Activated CD8-positive, alpha-beta memory T cell treated with anti-CD3 and anti-CD28 coated beads, Interleukin-2, amount 50 U/mL, for 1 hour (primary cell): ENCODE measurements around the gene OR52E8.
A peak's percentile ranks its signal among the peaks of the same experiment; 100 is the strongest.

Source experiments
- DNase-seq: peaks from one replicate; pipeline ENCODE4 v3.0.0-alpha.2; 2020; ENCODE audit errors: extremely low read depth

Gene OR52E8

DNA sequence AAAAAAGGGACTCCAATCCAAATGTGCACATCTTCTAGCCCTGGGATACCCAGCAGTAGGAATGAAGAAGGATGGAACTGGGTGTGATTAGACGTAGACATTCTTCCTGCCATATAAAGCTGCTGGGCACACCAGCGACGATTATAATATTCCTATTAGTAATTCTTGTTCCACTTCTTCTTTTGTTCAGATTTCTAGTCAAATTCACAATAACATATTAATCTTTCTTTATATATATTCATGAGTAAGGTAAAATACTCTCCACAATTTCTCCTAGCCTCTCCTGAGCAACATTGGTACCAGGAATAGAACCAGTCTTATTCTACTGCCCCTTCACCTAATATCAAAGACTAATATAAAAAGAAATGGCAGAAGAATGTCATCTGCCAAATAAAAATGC lies at the start of gene OR52E8:
OR52E8 (minus strand) TSS at position 101 of the 400 bp plus-strand sequence; CDS start at position 101, 0 bp downstream.
- DNase-seq = no peak

DNA sequence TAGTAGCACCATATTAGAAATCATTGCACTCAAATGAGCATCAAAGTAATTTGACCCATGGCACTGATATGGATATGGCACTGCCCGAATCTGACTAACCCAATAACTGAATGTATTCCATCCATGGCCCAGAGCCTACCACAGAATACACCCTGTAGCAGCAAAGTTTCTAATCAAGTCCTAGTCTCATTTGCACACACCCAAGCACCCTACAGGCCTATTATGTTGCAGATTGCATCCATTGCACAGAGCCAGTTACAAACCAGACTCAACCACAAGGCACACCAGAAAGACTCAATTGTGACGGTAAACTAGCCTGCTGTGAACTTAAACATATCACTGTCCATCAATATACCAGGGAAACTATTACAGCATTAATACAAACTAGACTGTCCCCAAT lies 42.0 kb upstream of the OR52E8 start:
- no peak for DNase-seq

DNA sequence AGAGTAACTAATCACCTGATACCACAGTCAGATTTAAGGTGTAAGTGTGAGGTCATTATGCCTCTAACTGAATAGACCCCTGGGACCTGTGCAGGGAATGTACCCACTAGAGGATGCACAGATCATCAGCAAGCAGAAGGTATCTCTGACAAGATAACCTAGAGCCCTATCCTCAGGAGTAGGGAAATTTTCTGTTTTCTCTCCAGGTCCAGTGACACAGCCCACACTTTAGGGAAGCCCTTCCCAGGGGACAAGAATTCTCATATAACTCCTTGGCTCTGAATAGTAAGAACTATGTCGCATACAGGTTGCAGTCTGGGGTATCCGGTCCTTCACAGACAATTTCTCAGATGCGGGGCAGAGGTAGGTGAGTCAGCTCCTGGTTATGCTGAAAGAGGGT lies 35.4 kb upstream of the OR52E8 start, which contains the start of gene OR52E5:
OR52E5 (plus strand) TSS at position 301 of the 400 bp plus-strand sequence. CDS start 7,569 bp downstream, outside the sequence.
- no peak for DNase-seq

DNA sequence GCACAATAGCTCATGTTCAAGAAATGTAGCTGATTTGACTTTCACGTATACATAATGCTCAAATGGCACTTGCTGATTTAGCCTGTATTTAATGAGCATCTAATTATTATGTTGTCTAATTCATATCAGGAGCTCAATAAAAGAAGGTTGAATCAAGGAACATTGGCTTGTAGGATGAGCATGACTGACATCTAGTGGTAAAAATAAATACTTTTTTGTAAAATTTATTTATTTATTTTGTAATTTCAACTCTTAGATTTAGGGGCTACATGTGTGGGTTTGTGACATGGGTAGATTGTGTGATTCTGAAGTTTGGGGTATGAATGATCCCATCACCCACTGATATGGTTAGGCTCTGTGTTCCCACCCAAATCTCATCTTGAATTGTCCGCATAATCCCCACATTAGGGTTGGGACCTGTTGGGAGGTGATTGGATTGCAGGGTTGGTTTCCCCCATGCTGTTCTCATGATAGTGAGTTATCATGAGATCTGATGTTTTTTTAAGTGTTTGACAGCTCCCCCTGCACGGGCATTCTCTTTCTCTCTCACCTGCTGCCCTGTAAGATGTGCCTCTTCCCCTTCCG lies 33.8 kb upstream of the OR52E8 start:
- no peak for DNase-seq

DNA sequence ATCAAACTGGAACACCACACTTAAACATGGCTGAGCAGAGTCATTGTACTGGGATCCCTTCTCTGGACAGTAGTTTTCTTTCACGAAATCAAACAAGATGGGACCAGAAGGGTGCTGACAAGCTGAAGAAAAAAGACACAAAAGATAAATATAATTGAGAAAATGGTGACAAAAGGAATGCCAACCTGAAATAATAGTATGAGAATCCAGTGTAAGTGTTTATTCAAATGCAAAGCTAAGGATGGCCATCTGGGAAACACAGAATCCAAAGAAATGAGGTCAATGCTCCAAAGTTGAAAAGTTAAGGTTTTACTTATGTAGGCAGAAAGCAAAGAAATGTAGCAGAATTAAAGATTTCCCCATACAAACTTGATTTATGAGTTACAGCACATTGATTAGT lies 30.2 kb upstream of the OR52E8 start:
- no peak for DNase-seq

DNA sequence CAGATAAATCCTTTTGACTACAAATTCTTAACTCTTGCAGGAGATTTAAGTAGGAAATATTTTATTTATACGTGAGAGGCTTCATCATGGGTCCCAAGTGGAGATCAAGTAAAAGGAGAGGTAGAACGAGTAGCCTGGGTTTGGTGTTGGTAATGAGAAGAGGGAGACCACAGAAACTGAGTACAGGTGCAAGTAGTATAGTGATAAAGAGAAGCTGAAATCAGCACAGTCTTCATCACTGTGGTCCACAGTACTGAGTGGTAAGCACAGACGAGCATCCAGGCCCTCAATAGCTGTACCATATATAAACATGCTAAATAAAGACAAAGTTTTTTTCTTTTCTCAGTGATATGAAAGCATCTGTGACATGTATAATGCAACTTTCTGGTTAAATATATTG lies 29.7 kb upstream of the OR52E8 start:
- no peak for DNase-seq

DNA sequence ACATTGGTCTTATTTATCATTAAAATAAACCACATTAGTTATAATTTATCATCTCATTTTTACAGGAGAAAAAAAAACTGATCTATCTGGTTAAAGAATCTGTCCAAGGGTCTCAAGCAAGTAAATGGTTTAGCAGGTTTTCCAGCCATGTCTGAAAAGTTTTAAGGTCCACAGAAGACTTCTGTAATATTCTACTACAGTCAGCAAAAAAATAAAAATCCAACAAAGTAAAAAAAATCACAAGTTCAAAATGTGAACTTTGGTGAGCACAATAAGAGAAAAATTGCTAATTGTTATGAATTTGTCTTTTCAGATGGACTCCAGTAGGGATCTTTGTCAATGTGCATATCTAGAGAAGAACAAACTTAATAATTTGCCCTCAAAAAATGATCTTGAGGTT lies 24.3 kb upstream of the OR52E8 start:
- DNase-seq = no peak

DNA sequence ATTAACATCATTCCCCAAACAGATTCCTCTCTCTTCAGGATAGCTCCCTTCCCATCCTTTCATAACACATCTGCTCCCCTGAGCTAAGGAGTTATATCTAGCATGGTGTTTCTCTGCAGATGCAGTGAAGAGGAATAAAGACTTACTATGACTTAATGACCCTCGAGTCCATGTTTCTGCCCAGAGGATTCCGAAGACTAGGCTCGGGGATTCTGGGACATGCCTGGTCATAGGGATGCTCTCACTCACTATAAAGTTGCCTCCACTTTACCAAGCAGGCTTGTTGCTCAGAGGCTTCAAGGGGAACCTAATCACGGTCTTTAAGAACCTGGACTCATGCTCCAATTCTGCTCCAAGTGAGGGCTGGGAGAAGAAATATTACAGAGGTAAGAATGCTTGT lies 22.8 kb upstream of the OR52E8 start, which contains the start of gene OR52E4:
OR52E4 (plus strand) TSS at position 301 of the 400 bp plus-strand sequence. CDS start 3,664 bp downstream, outside the sequence.
- DNase-seq = no peak

DNA sequence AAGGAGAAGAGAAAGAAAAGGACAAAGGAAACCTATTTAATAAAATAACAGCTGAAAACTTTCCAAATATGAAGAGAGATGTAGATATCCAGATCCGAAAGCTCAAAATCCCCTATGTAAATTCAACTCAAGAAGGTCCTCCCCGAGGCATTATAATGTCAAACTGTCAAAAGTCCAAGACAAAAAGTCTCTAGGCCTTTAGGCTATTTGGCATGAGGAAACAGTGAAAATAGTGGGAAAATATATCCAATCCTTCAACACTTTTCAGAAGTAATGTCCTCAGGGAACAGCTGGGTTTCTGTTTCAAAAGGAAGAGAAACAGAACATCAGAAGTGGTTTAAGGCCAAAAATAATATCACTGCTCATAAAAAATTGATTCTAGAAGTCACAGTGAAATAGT lies 21.1 kb upstream of the OR52E8 start:
- DNase-seq = no peak

DNA sequence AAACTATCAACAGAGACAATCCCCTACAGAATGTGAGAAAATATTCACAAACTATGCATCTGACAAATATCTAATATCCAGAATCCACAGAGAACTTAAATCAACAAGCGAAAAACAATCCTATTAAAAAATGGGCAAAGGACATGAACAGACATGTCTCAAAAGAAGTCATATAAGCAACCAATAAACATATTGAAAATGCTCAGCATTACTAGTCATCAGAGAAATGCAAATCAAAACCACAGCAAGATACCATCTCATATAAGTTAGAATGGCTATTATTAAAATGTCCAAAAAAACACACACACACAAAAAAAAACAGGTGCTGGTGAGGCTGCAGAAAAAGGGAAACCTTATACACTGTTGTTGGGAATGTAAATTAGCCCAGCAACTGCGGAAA lies 8.3 kb upstream of the OR52E8 start:
- DNase-seq = no peak

DNA sequence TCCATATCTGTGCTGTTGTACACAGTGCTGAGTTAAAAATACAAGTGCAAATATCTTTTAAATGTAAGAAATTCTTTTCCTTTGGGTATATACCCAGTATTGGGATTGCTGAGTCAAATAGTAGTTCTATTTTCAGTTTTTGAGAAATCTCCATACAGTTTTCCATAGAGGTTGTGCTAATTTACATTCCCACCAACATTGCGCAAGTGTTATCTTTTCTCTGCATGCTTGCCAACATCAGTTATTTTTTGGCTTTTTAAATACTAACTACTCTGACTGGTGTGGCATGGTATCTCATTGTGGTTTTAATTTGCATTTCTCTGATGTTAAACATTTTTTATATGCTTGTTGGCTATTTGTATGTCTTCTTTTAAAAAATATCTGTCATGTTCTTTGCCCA lies 6.5 kb downstream of the OR52E8 start:
- DNase-seq = no peak

DNA sequence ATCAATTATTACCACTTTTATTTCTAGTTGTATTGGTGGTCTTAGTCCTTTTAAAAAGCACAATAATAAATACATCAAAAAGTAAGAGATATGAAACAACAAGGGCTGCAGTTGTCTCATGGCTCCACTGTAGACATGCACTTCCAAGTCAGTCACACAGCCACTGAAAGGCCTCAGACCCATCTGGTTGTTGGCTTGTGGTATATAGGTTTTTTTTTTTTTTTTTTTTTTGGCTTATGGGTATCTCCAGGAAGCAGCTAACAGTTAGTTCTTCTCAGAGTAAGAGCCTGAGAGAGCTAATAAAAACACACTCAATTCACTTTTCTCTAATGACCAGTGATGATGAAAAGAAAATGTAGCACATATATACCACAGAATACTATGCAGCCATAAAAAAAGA lies 9.8 kb downstream of the OR52E8 start:
- no peak for DNase-seq

DNA sequence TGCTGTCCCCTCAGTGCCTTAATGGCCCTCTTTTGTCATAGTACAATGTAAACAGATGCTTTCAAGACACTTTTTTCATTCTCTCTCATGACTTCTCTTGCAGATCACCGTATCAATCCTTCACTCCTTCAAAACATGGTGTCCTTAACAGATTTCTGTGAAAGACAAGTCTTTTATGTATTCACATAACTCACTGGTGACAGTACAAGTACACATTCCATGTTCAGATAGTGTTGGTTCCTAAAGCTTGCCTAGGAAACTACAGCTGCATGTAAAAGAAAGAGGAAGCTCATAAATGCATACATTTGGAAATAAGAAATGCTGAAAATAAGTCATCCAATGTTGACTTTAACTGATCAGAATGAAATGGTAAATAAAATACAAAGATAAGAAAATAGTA lies 10.8 kb downstream of the OR52E8 start:
- no peak for DNase-seq

DNA sequence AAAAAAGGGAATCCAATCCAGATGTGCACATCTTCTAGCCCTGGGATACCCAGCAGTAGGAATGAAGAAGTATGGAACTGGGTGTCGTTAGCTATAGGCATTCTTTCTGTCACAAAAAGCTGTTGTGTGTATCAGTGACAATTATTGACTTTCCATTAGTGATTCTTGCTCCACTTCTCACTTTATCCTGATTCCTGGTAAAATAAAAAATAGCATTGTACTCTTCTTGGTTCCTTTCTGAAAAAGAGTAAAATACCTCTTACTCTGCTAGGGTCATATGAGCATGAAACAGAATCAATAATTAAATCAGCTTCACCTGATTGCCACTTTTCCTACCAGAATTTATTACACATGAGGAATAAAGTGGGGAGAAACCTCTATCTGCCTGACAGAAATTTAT lies 15.7 kb downstream of the OR52E8 start, which contains the start of gene OR52E6:
OR52E6 (minus strand) TSS at position 101 of the 400 bp plus-strand sequence; CDS start at position 101, 0 bp downstream.
- DNase-seq = no peak

DNA sequence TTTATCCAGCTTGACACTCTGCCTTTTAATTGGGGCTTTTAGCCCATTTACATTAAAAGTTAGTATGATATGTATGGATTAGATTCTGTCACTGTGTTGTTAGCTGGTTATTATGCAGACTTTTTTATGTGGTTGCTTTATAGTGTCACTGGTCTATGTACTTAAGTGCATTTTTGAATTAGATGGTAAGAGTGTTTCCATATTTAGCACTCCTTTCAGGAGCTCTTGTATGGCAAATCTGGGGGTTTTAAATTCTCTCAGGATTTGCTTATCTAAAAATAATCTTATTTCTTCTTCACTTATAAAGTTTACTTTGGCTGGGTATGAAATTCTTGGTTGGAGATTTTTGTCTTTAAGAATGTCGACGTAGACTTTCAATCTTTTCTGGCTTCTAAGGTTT lies 19.8 kb downstream of the OR52E8 start:
- DNase-seq = no peak

DNA sequence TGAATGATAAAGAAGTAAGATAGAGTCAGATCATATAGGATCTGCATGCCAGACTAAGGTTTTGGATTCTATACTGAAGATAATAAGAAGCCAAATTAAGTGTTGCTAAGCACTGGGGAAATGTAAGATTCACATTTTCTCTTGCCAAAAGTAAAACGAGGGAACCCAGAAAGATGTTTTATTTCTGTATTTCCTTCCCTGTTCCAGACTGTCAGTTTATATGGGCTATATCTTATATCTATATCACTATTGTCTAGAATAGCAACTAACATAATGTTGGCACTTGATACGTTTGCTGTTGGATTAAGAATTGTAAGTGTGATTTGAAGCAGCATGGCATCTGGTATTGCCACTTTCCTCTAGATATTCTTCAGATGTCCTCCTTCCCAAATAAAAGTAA lies 24.0 kb downstream of the OR52E8 start:
- DNase-seq = no peak

DNA sequence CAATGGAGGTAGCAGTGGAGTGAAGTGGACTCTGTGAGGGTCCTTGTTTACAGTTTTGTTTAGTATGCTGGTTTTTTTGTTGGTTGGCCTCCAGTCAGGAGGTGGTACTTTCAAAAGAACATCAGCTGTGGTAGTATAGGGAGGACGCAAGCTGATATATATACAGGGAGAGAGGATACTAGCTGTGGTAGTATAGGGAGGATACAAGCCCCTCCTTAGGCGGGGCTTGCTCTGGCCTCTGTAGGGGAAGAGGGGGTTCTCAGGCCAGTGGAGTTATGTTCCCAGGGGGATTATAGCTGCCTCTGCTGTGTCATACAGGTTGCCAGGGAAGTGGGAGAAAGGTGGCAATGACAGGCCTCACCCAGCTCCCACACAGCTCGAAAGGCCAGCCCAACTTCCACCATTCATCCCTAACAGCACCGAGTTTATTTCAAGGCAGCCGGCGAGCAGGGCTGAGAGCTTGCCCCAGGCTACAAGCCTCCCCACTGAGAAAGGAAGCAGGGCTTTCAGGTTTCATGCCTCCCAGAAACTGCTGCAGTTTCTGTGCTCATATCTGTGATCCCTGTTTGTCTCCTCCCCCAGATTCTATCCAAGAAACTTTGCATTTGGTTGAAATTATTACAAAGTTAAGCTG lies 26.2 kb downstream of the OR52E8 start:
- no peak for DNase-seq

DNA sequence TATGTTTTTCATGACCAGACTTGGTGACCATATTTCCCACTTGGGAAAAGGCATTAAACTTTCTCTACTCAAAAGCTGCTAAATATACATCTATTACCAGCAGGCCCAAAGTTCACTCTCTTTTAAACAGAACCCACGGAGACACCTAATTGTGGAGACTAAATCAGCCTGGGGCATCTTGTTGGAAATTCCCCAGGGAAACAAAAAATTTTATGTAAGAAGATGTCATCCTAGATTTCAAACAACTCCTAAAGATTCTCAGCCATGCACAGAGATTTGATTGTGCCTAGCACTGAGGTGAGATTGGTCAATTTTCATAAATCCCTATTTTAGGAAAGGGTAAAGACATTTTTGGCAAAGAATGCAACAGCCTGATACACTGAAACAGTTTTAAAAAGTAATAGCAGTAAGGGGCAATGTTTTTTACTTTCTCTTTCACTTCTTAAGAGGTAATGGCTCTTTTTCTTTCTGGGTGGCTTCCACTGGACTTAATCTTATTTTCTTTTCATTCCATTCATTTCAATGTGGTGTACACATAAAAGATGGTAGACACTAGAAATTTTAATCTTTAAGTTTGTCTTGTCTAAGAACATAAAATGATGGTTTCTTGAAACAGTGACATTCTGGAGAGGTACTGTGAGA lies 39.1 kb downstream of the OR52E8 start:
- DNase-seq = no peak

DNA sequence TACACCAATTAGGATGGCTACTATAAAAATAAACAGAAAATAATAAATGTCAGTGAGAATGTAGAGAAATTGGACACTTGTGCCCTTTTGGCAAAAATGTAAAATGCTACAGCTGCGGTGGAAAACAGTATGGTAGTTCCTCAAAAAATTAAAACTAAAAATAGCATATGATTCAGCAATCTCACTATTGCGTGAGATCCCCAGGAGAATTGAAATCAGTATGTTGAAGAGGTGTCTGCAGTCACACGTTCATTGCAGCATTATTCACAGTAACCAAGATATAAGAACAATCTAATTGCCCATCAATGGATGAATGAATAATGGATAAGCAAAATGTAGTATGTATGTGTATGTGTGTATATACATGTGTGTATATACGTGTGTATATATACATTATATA lies 42.0 kb downstream of the OR52E8 start:
- no peak for DNase-seq

DNA sequence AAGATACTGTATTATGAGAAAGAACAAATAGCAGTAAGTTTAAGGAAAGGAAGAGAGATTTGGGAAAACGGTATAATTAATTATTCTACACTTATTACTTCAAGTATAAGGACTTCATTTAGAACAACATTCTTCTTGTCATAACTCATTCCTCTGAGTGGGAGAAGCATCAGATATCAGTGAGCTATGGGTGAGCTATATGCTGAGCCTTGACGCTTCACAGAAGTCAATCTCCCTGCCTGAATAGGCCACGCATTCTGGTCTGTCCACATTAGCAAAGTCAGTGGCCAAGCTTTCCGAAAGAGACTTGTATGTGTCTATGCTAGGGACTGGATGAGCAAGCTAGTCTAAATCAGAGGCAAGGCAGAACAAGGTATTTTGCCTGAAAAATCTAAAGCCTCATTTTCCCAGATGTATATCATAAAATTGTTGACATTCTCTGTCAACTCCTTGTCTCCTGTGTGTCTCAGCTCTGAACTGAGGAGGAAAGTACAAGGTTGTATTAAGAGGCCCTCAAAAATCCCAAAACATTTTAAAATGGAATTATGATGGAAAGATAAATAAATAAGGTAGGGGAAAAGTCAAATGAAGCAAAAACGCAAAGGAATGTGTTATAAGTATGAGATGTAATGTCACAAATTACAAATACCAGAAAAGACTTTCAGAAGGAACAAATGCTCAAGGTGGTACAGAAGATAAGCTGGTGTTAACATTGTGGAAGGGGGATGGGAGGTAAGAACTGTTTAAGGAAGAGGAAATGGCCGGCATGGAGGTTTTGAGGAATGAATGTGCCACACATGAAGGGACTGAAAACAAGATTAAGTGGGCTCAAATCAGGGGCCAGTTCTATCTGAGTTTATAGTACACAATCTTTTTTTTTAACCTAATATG lies 47.3 kb downstream of the OR52E8 start:
- DNase-seq = no peak

DNA sequence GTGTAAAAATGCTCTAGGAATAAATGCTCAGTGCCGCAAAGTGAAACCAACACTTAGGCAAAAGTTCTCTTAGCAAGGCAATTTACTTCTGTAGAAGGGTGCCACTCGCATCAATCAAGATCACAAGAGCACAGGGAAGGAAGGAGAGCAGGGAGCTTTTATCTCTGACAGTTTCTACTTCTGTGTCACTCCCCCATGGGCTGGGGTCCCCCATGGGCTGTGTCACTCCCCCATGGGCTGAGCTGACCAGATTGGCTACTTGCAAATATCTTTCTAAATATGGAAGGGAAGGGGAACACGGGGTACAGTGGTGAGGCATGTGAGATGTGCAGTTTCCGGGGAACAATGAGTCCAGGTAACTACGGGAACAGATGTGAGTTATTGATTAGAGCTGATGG lies 48.4 kb downstream of the OR52E8 start:
- DNase-seq = no peak

DNA sequence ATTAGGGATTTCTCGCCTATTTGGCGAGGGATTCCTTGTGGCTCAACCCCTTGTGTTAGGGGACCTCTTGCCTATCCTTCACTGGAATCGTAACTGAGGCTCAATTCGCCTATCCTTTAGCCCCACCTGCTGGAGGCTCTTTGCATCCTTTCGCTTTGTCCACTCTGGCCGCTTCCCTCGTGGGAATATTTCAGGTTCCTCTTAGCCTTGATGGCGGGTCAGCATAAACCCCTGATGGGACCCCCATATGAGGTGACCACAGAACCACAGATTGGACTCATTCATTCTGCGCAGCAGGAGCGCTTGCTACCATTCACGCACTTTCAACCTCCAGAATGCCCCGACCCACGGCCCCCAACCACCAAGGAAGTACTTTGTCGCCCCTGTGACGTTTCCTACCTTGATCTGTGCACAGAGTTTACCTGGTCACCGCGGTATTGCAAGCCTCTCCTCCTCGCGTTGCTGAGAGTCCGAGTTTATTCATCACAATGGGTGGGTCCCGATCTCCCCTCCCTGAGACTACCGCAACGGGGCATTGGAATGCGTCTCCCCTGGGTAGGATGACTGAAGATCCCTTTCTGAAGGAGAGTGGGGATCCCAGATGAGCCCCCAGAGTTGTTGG lies 48.9 kb downstream of the OR52E8 start, which contains the start of gene OR52N2:
OR52N2 (plus strand) TSS at position 425 of the 622 bp plus-strand sequence. CDS start 11,412 bp downstream, outside the sequence.
- peak; percentile 18 for DNase-seq
